ENCODE results near the gene PIEZO1.

PIEZO1 gene

GRCh38 chr16:88733630-88734360, 51.2 kb downstream of the PIEZO1 start:
- no peak for DNase-seq

- DNase-seq: no peak
Measured at GRCh38 chr16:88732961-88733294, 52.1 kb downstream of the PIEZO1 start.

- no peak for DNase-seq
Measured at GRCh38 chr16:88732172-88732960, 52.7 kb downstream of the PIEZO1 start.

- no peak for DNase-seq
Measured at GRCh38 chr16:88731699-88732098, 53.3 kb downstream of the PIEZO1 start.

- no peak for DNase-seq
Measured at GRCh38 chr16:88730632-88731607, 54.1 kb downstream of the PIEZO1 start.

- DNase-seq: peak in 1 of 14 donors; percentile 10
Measured at GRCh38 chr16:88727871-88728270, 57.1 kb downstream of the PIEZO1 start.

- no peak for DNase-seq
Measured at GRCh38 chr16:88726981-88727380, 58.0 kb downstream of the PIEZO1 start.

GRCh38 chr16:88726408-88726749, 58.6 kb downstream of the PIEZO1 start:
- DNase-seq: no peak

GRCh38 chr16:88725609-88726407, 59.2 kb downstream of the PIEZO1 start:
- no peak for DNase-seq

GRCh38 chr16:88724855-88725555, 60.0 kb downstream of the PIEZO1 start:
- DNase-seq: no peak

- no peak for DNase-seq
Measured at GRCh38 chr16:88723911-88724310, 61.1 kb downstream of the PIEZO1 start.

GRCh38 chr16:88723507-88723887, 61.5 kb downstream of the PIEZO1 start:
- no peak for DNase-seq

- DNase-seq: no peak
Measured at GRCh38 chr16:88722784-88723506, 62.1 kb downstream of the PIEZO1 start.

GRCh38 chr16:88721815-88722755, 62.9 kb downstream of the PIEZO1 start:
- no peak for DNase-seq

- no peak for DNase-seq
Measured at GRCh38 chr16:88721236-88721635, 63.8 kb downstream of the PIEZO1 start.

GRCh38 chr16:88720396-88720970, 64.5 kb downstream of the PIEZO1 start:
- no peak for DNase-seq

- DNase-seq: no peak
Measured at GRCh38 chr16:88719933-88720296, 65.1 kb downstream of the PIEZO1 start.

- DNase-seq: peak in 13 of 14 donors; percentile 30 to 92 (median 83)
Measured at GRCh38 chr16:88719267-88719932, 65.6 kb downstream of the PIEZO1 start.

GRCh38 chr16:88718178-88718577, 66.8 kb downstream of the PIEZO1 start:
- DNase-seq: no peak
